IPS DF 6.9 (cell line): Measurements from ENCODE around the gene NUTM2D.
"Not testable (repeated sequence)": the region's sequence is repeated elsewhere in the genome, so short reads cannot be mapped to it uniquely, and the experiment has no call there.

Source experiments
- DNase-seq: peaks from one replicate; pipeline ENCODE4 v3.0.0-alpha.2; 2013; ENCODE audit warnings: low read depth, low spot score
- H3K27ac ChIP-seq: one replicate; pipeline ENCODE4 v1.5.1; 2013; ENCODE audit warnings: low read length, control low read depth
- H3K27me3 ChIP-seq: 2 replicates; pipeline ENCODE4 v1.6.1; 2013; ENCODE audit warnings: mild to moderate bottlenecking, low read length; ENCODE audit not compliant: control insufficient read depth, insufficient read depth
- H3K36me3 ChIP-seq: 2 replicates; pipeline ENCODE4 v1.6.1; 2013; ENCODE audit warnings: low read length; ENCODE audit not compliant: control insufficient read depth, insufficient read depth
- H3K4me1 ChIP-seq: 2 replicates; pipeline ENCODE4 v1.6.1; 2013; ENCODE audit warnings: low read length; ENCODE audit not compliant: control insufficient read depth, insufficient read depth
- H3K4me3 ChIP-seq: 2 replicates; pipeline ENCODE4 v1.5.1; 2013; ENCODE audit warnings: mild to moderate bottlenecking, low read length
- H3K9me3 ChIP-seq: 2 replicates; pipeline ENCODE4 v1.6.1; 2013; ENCODE audit warnings: low read length, inconsistent platforms; ENCODE audit not compliant: control insufficient read depth, insufficient read depth
- WGBS: extraction: QIAGEN DNeasy Blood & Tissue Kit; methylation state at CpG from one replicate; pipeline ENCODE4 v1.1.7; 2013; ENCODE audit warnings: mixed read lengths, missing lambda C conversion rate; ENCODE audit not compliant: insufficient read length, insufficient coverage; 5-methylcytosine and 5-hydroxymethylcytosine counted together

Gene NUTM2D, protein sequence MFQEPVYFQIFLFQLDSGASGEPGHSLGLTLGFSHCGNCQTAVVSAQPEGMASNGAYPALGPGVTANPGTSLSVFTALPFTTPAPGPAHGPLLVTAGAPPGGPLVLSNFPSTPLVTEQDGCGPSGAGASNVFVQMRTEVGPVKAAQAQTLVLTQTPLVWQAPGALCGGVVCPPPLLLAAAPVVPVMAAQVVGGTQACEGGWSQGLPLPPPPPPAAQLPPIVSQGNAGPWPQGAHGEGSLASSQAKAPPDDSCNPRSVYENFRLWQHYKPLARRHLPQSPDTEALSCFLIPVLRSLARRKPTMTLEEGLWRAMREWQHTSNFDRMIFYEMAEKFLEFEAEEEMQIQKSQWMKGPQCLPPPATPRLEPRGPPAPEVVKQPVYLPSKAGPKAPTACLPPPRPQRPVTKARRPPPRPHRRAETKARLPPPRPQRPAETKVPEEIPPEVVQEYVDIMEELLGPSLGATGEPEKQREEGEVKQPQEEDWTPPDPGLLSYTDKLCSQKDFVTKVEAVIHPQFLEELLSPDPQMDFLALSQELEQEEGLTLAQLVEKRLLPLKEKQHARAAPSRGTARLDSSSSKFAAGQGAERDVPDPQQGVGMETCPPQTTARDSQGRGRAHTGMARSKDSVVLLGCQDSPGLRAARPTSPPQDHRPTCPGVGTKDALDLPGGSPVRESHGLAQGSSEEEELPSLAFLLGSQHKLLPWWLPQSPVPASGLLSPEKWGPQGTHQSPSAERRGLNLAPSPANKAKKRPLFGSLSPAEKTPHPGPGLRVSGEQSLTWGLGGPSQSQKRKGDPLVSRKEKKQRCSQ

DNA sequence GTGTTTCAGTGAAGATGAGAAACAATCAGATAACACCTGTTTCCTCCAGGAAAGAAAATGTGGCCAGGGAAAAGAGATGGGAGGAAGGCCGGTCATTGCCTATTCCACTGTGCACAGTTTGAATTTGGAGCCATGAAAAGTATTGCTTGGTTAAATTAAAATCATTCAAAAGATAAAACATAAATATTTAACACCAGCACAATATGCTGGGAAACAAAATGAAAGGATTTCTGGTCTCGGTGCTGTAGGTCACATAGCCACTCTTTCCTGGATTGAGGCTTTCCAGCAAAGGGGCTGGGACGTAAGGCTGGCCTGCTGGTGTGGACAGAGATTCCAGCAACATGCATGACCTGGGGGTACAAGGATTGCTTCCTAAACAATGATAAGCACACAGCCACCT lies at the start of gene NUTM2D:
TSS of gene NUTM2D (plus strand) at position 301 of the 400 bp plus-strand sequence. CDS start 522 bp downstream, outside the sequence.
- not testable (repeated sequence) for H3K9me3 ChIP-seq, H3K4me3 ChIP-seq, H3K27ac ChIP-seq, H3K4me1 ChIP-seq, DNase-seq, H3K27me3 ChIP-seq, H3K36me3 ChIP-seq
- WGBS: no CpG with 5 or more reads among the region's 3 CpGs

DNA sequence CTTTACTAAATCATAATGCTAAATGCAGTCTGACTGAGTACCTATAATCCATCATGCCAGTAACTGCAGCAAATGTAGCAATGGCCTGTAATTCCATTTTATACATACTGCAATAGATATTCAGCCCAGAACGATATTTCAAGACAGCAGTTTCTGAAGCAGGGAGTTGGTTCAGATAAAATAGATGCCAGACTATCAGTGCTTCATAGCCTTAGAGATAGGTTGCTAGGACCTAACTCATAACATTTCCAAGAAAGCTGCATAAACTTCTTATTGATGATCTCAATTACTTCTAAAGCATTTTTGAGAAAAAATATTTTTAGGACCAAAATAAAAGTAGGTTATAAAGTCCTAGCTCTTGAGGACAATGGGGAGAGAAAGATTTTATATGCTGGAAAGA lies 48.8 kb upstream of the NUTM2D start:
- H3K9me3 ChIP-seq, H3K4me1 ChIP-seq, H3K4me3 ChIP-seq, H3K36me3 ChIP-seq, DNase-seq, H3K27me3 ChIP-seq, H3K27ac ChIP-seq: not testable (repeated sequence)
- WGBS: no CpG with 5 or more reads among the region's 1 CpG

DNA sequence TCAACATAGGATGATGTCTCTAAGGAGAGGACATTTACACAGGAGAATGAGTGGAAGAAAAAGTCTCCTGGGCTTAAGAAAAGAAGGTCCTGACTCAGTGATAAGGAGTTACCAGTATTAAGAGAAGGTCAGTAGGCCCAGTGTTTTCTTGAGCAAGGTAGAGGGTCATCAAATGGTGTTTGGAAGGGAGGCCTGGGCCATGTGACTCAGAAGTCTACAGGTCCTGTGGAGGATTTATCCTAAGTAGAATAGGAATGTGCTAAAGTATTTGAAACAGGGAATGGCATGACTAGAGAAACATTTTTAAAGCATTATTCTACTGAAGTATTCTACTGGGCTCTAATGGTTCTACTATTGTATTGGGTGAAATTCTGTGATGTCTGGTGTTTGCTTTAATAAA lies 47.9 kb upstream of the NUTM2D start:
- H3K4me3 ChIP-seq, H3K36me3 ChIP-seq, H3K9me3 ChIP-seq, H3K27me3 ChIP-seq, H3K4me1 ChIP-seq, H3K27ac ChIP-seq, DNase-seq: not testable (repeated sequence)

DNA sequence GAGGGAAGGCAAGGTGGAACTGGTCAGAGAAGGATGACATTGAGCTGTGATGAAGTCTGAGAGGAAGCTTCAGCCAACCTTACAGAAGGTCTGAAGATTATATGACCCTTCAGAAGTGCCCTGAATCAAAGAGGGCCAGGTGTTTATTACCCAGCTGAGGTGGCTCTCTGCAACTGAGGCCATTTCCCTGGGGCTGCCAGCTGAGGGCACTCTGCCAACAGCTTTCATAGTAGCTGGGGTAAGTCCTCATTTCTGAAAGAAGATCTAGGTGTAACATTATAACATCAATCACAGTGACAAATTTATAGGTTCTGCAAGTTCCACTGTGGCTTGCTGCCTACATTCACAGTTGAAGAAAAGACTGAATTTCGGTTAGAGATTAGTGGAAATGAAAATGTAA lies 46.0 kb upstream of the NUTM2D start:
- DNase-seq, H3K27me3 ChIP-seq, H3K4me1 ChIP-seq, H3K36me3 ChIP-seq, H3K9me3 ChIP-seq, H3K27ac ChIP-seq, H3K4me3 ChIP-seq: not testable (repeated sequence)
- no CpG with 5 or more reads among the region's 1 CpG for WGBS

DNA sequence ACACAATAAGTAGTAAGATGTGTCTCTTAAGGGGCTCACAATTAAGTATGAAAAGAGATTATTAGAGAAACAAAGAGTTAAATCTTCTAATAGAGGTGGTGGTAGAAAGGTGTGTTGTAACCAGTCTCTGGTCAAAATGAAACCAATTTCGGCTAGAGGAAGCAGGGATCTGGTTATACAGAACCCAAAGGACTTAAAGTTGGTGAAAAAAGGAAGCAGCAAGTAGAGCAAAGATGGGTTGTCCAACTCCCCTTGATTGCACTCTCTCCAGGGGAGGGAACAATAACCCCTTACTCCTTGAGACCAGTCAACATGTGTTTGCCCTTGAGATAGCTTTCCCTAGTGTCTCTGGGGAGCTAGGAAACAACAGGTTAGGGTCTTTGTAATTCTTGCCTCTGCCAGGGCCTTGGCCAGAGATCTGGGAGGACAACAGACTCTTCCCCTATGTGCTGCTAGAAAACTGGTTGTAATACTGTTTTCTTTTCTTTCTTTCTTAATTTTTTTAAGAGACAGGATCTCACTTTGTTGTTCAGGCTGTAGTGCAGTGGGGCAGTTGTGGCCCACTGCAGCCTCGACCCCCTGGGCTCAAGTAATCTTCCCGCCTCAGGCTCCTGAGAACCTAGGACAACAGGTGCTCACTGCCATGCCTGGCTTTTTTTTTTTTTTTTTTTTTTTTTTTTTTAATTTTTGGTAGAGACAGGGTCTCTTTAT lies 43.7 kb upstream of the NUTM2D start:
- H3K4me1 ChIP-seq, H3K9me3 ChIP-seq, H3K27ac ChIP-seq, H3K36me3 ChIP-seq, H3K27me3 ChIP-seq, DNase-seq, H3K4me3 ChIP-seq: not testable (repeated sequence)
- no CpG with 5 or more reads among the region's 3 CpGs for WGBS

DNA sequence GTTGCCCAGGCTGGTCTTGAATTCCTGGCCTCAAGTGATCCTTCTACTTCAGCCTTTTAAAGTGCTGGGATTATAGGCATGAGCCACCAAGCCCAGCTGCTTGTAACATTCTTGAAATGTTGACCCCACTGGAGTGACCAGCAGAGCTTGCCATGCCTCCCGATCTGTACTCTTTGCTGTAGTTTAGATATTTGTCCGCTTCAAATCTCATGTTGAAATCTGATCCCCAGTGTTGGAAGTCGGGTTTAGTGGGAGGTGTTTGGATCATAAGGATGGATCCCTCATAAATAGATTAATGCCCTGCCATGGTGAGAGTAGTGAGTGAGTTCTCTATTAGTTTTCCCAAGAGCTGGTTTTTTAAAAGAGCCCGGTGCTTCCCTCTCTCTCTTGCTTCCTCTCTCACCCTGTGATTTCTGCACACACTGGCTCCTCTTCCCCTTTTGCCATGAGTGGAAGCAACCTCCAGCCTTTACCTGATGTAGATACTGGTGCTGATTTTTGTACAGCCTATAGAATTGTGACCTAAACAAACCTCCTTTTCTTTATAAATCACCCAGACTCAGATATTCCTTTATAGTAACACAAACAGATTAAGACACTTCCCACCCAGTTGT lies 43.1 kb upstream of the NUTM2D start:
- not testable (repeated sequence) for H3K4me1 ChIP-seq, H3K27ac ChIP-seq, H3K4me3 ChIP-seq, H3K27me3 ChIP-seq, H3K36me3 ChIP-seq, DNase-seq, H3K9me3 ChIP-seq
- WGBS: no CpG with 5 or more reads among the region's 4 CpGs

DNA sequence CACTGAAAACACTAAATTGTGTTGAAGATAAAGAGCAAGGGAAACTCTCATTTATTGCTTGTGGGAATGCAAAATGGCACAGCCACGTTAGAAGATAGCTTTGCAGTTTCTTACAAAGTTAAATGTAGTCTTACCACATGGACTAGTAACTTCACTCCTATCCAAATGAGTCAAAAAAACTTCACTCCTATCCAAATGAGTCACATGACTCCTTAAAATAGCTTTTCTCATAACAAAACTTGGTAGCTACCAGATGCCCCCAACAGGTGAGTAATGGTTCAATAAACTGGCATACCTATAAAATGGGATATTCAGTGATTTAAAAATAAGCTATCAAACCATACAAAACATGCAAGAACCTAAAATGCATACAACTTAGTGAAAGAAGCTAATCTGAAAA lies 36.0 kb upstream of the NUTM2D start:
- DNase-seq, H3K27ac ChIP-seq, H3K27me3 ChIP-seq, H3K4me3 ChIP-seq, H3K4me1 ChIP-seq, H3K9me3 ChIP-seq, H3K36me3 ChIP-seq: not testable (repeated sequence)
- no CpG with 5 or more reads among the region's 1 CpG for WGBS

DNA sequence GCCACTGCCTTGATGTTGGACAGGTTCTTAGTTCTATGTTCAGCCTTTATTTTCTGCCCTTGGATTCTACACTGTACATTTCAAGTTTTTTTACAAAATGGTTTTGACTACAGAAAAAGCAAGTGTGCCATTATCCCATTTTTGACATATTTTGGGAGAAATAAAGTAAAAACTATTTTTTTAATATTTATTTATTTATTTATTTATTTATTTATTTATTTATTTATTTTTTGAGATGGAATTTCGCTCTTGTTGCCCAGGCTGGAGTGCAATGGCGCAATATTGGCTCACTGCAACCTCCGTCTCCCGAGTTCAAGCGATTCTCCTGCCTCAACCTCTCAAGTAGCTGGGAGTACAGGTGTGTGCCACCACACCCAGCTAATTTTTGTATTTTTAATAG lies 33.0 kb upstream of the NUTM2D start:
- not testable (repeated sequence) for H3K36me3 ChIP-seq, DNase-seq, H3K9me3 ChIP-seq, H3K4me1 ChIP-seq, H3K27me3 ChIP-seq, H3K27ac ChIP-seq, H3K4me3 ChIP-seq
- no CpG with 5 or more reads among the region's 5 CpGs for WGBS

DNA sequence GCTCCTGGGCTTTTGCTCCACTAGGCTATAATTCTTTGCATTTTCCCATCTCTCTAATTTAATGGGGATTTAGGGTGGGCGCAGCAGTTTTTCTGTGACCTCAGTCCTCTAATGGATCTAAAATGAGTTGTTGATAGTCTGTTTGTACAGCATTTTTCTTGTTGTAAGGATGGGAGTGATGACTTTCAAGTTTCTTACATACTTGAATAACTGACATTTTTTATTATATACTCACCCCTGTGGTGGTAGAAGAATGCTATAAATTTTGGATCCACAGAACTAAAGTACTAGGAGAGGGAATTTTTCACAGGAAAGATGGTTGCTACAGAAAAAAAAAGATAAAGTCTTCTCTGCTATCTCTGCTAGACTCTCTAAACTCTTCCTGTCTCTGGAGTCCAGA lies 29.6 kb upstream of the NUTM2D start:
- not testable (repeated sequence) for DNase-seq, H3K4me1 ChIP-seq, H3K27ac ChIP-seq, H3K36me3 ChIP-seq, H3K9me3 ChIP-seq, H3K4me3 ChIP-seq, H3K27me3 ChIP-seq
- WGBS: no CpG with 5 or more reads among the region's 1 CpG

DNA sequence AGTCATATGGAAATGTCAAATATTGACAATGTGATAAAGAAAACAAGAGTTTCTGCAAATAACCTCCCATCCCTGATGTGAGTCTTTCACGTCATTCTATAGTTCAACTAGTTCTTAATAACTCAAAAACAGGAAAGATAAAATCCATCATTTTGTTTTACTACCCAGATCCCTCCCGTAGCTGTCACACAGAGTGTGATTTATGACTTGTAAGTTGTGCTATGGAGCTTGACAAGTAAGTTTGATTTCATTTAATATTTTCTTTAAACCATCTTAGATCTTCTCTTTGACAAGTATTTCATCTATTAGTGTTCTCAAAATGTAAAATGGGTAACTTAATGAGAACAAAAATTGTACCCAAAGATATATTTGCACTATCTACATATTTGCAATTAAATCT lies 28.4 kb upstream of the NUTM2D start:
- not testable (repeated sequence) for H3K4me1 ChIP-seq

More for the DNA sequence above, 28.4 kb upstream of the NUTM2D start:
- H3K27ac ChIP-seq, DNase-seq, H3K27me3 ChIP-seq, H3K36me3 ChIP-seq, H3K4me3 ChIP-seq, H3K9me3 ChIP-seq: not testable (repeated sequence)
- WGBS: no CpG with 5 or more reads among the region's 2 CpGs
